Caco-2 (cell line): Measurements from ENCODE around the gene SRRD. TPM values are rescaled to one million over a fixed set of nuclear protein-coding genes. Genes with fewer than 3 reads are reported as not detected.
"Not testable (repeated sequence)": the region's sequence is repeated elsewhere in the genome, so short reads cannot be mapped to it uniquely, and the experiment has no call there.

Source experiments
- BruUV-seq: library from RNA; stranded (reverse); fragments of 400-500 nt; replicated peaks from 2 replicates; lab custom pipeline; 2021; lab: Mats Ljungman, UMichigan
- CTCF ChIA-PET: fragments of 300-600 bp; sonication (Branson Sonifier 250); formaldehyde crosslinking; loops from one replicate; lab custom pipeline; 2022; ENCODE audit warnings: antibody characterized with exemption; lab: Charles Lee
- POLR2A ChIA-PET: fragments of 300-600 bp; sonication (Branson Sonifier 250); formaldehyde crosslinking; loops from one replicate; lab custom pipeline; 2022; ENCODE audit warnings: antibody characterized with exemption; lab: Charles Lee
- DNase-seq, 2 experiments: peaks; one replicate each; pipeline versions ENCODE4 v3.0.0 to v3.0.0-alpha.2; 2020 to 2022
- H3K27me3 ChIP-seq: replicated peaks from 2 replicates; pipeline ENCODE4 v1.6.0; 2011; ENCODE audit warnings: low read length; ENCODE audit not compliant: control insufficient read depth, insufficient read depth
- H3K36me3 ChIP-seq: 2 replicates; pipeline ENCODE4 v1.5.1; 2011; ENCODE audit warnings: low read length; ENCODE audit not compliant: control insufficient read depth, insufficient read depth
- H3K4me1 ChIP-seq: fragments of 250-450 bp; sonication (Bioruptor Pico); 2 replicates; pipeline ENCODE4 v1.5.1; 2020; ENCODE audit warnings: mild to moderate bottlenecking
- H3K4me3 ChIP-seq: 2 replicates; pipeline ENCODE4 v1.5.1; 2011; ENCODE audit warnings: low read depth, mild to moderate bottlenecking, control low read depth, low read length
- H3K9me3 ChIP-seq: fragments of 250-450 bp; sonication (Bioruptor Pico); 2 replicates; pipeline ENCODE4 v1.5.1; 2020; ENCODE audit warnings: mild to moderate bottlenecking, moderate library complexity
- H3K27ac Mint-ChIP-seq: one replicate; pipeline ENCODE4 v1.8.0; 2022; ENCODE audit warnings: mixed read lengths; ENCODE audit not compliant: unreplicated experiment
- H3K27me3 Mint-ChIP-seq: one replicate; pipeline ENCODE4 v1.8.0; 2022; ENCODE audit warnings: mixed read lengths; ENCODE audit not compliant: insufficient read depth, unreplicated experiment
- H3K36me3 Mint-ChIP-seq: one replicate; pipeline ENCODE4 v1.8.0; 2022; ENCODE audit warnings: mild to moderate bottlenecking, mixed read lengths; ENCODE audit not compliant: insufficient read depth, unreplicated experiment
- H3K4me1 Mint-ChIP-seq: one replicate; pipeline ENCODE4 v1.8.0; 2022; ENCODE audit warnings: low read depth, mixed read lengths; ENCODE audit not compliant: unreplicated experiment
- H3K4me3 Mint-ChIP-seq: one replicate; pipeline ENCODE4 v1.8.0; 2022; ENCODE audit warnings: mild to moderate bottlenecking, moderate library complexity, mixed read lengths; ENCODE audit not compliant: unreplicated experiment
- H3K9me3 Mint-ChIP-seq: one replicate; pipeline ENCODE4 v1.8.0; 2022; ENCODE audit warnings: mixed read lengths; ENCODE audit not compliant: unreplicated experiment
- CTCF ChIP-seq, 2 experiments: fragments of 200-600 bp in 1 of 2; IDR thresholded peaks; 1 replicate in 1 of 2; 2 replicates in 1 of 2; pipeline versions ENCODE4 v1.5.1 to v1.8.0; 2011 to 2022; ENCODE audit warnings: antibody characterized with exemption in 1 of 2, control low read depth in 1 of 2, inconsistent platforms in 1 of 2, low read depth in 1 of 2, low read length in 1 of 2, mild to moderate bottlenecking in 1 of 2, moderate library complexity in 1 of 2; ENCODE audit not compliant: insufficient read depth in 1 of 2, severe bottlenecking in 1 of 2, unreplicated experiment in 1 of 2
- intact Hi-C: fragments of 100-400 bp; cut with micrococcal nuclease; formaldehyde crosslinking; loops from one replicate; pipeline ENCODE4 v1.10.0; 2022; ENCODE audit not compliant: unreplicated experiment
- total RNA-seq: library from RNA; stranded (reverse); gene quantifications from 2 replicates; pipeline ENCODE4 v1.2.3, GENCODE V29; 2022

The SRRD gene
- total RNA-seq, 1 experiment from 2014 or later: 21.8 TPM

DNA sequence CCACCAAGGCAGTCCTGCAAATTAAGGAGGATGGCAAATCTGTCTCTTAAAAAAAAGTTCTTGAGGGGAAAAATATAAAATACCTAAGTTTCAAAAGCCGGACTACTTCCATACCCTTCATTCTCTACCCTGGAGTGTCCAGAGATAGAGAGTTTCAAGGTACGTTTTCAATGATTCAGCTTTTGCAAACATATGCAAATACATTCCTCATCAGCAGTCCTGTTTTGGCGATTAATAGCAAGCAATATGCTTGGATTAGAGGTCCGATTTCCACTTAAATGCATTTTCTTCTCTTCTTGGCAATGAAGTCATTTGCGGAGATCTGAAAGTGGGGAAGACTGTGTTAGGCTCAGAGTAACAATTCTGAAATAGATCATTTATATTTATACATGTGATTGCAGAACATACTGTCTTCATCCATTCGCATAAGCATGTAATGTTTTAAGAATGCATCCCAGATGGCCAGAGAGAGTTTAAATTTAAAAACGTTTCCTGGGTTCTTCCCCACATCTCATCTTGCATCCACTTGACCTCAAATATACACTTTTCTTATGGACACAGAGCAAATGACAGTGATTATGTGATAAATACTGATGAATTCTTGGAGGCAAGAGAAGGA is 42.4 kb downstream of the SRRD start:
- H3K4me3 Mint-ChIP-seq: no peak overlapping the region
- DNase-seq: no peak
- CTCF ChIA-PET: no interaction called here
- H3K4me1 Mint-ChIP-seq: no peaks in the 10 kb centered on the region
- no peaks in the 10 kb centered on the region for H3K9me3 Mint-ChIP-seq
- Histone ChIP-seq H3K27me3 (no peaks in the 10 kb centered on the region), H3K4me3 (no peak overlapping the region), H3K36me3 (no peaks in the 10 kb centered on the region; the same call in 1 of the 2 replicates), H3K9me3 (no peaks in the 10 kb centered on the region), H3K4me1 (peaks cover 4% of the 10 kb centered on the region; the same call in 1 of the 2 replicates)
- no peak for TF ChIP-seq CTCF (IDR thresholded peaks at IDR 0.05; ENCODE audit: insufficient read depth in 1 of 2, low read depth in 1 of 2, low read length in 1 of 2, severe bottlenecking in 1 of 2, unreplicated experiment in 1 of 2)
- POLR2A ChIA-PET: no interaction called here
- intact Hi-C loops: no loop called here
- H3K27me3 Mint-ChIP-seq: no peaks in the 10 kb centered on the region
- H3K27ac Mint-ChIP-seq: no peak overlapping the region
- no TSS peak for BruUV-seq
- H3K36me3 Mint-ChIP-seq: peaks cover 13% of the 10 kb centered on the region

- Histone ChIP-seq H3K27me3 (no peaks in the 10 kb centered on the region), H3K9me3 (no peaks in the 10 kb centered on the region), H3K4me3 (no peak overlapping the region), H3K36me3 (no peaks in the 10 kb centered on the region; the same call in 1 of the 2 replicates), H3K4me1 (peaks cover 4% of the 10 kb centered on the region; the same call in 1 of the 2 replicates)
- ChIA-PET CTCF (no interaction called here), POLR2A (no interaction called here)
- no peak for DNase-seq
- no peak for TF ChIP-seq CTCF (IDR thresholded peaks at IDR 0.05; ENCODE audit: insufficient read depth in 1 of 2, low read depth in 1 of 2, low read length in 1 of 2, severe bottlenecking in 1 of 2, unreplicated experiment in 1 of 2)
- H3K27me3 Mint-ChIP-seq: no peaks in the 10 kb centered on the region
- H3K4me1 Mint-ChIP-seq: no peaks in the 10 kb centered on the region
- H3K27ac Mint-ChIP-seq: no peak overlapping the region
- H3K9me3 Mint-ChIP-seq: no peaks in the 10 kb centered on the region
- BruUV-seq: no TSS peak
- peaks cover 13% of the 10 kb centered on the region for H3K36me3 Mint-ChIP-seq
- intact Hi-C loops: no loop called here
- H3K4me3 Mint-ChIP-seq: no peak overlapping the region
These were observed 43.5 kb downstream of the SRRD start for GRCh38 chr22:26527167-26527566.

GRCh38 chr22:26527574-26528465 is 44.1 kb downstream of the SRRD start:
- CTCF ChIA-PET: no interaction called here
- no peak overlapping the region for H3K4me3 Mint-ChIP-seq
- H3K9me3 Mint-ChIP-seq: no peaks in the 10 kb centered on the region

DNA sequence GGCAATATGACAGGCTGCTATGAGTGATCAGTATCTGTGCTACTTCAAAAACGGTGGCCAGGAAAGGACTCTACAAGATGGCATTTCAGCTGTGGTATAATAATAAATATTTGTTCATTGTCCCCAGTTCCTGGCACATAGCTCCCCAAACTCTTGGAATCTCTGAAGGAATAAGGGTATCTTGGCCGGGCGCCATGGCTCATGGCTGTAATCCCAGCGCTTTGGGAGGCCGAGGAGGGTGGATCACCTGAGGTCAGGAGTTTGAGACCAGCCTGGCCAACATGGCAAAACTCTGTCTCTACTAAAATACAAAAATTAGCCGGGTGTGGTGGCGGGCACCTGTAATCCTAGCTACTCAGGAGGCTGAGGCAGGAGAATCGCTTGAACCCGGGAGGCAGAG is 44.8 kb downstream of the SRRD start:
- H3K9me3 Mint-ChIP-seq, H3K4me1 Mint-ChIP-seq, H3K9me3 ChIP-seq, DNase-seq, H3K4me1 ChIP-seq, intact Hi-C loops, H3K27me3 Mint-ChIP-seq, CTCF ChIA-PET, H3K36me3 ChIP-seq, H3K4me3 Mint-ChIP-seq, BruUV-seq, H3K4me3 ChIP-seq, POLR2A ChIA-PET, H3K27ac Mint-ChIP-seq, H3K27me3 ChIP-seq: not testable (repeated sequence)
- peaks cover 13% of the 10 kb centered on the region for H3K36me3 Mint-ChIP-seq

More at GRCh38 chr22:26527574-26528465, 44.1 kb downstream of the SRRD start:
- Histone ChIP-seq H3K9me3 (no peaks in the 10 kb centered on the region), H3K4me3 (no peak overlapping the region), H3K27me3 (no peaks in the 10 kb centered on the region), H3K4me1 (peaks cover 4% of the 10 kb centered on the region; the same call in 1 of the 2 replicates), H3K36me3 (no peaks in the 10 kb centered on the region; the same call in 1 of the 2 replicates)
- H3K27ac Mint-ChIP-seq: no peak overlapping the region
- POLR2A ChIA-PET: no interaction called here
- H3K27me3 Mint-ChIP-seq: no peaks in the 10 kb centered on the region
- DNase-seq: no peak
- no TSS peak for BruUV-seq
- peaks cover 13% of the 10 kb centered on the region for H3K36me3 Mint-ChIP-seq
- no peak for TF ChIP-seq CTCF (IDR thresholded peaks at IDR 0.05; ENCODE audit: insufficient read depth in 1 of 2, low read depth in 1 of 2, low read length in 1 of 2, severe bottlenecking in 1 of 2, unreplicated experiment in 1 of 2)
- H3K4me1 Mint-ChIP-seq: no peaks in the 10 kb centered on the region
- intact Hi-C loops: no loop called here
